Esophagus muscularis mucosa (tissue), 3 donors: ENCODE measurements around the gene MTNR1B.

Experiments used
- CTCF ChIP-seq, 3 experiments: fragments of 200-600 bp in 2 of 3; fragments of 450-650 bp in 1 of 3; sonication (generic) in 2 of 3; IDR thresholded peaks; one replicate each; pipeline ENCODE4 v1.5.1; 2017 to 2019; ENCODE audit warnings: antibody characterized with exemption in 3 of 3, mild to moderate bottlenecking in 2 of 3, moderate library complexity in 1 of 3
- EP300 ChIP-seq: sonication (generic); formaldehyde crosslinking; IDR thresholded peaks from one replicate; pipeline ENCODE4 v1.6.1; 2017; ENCODE audit warnings: antibody characterized with exemption

DNA sequence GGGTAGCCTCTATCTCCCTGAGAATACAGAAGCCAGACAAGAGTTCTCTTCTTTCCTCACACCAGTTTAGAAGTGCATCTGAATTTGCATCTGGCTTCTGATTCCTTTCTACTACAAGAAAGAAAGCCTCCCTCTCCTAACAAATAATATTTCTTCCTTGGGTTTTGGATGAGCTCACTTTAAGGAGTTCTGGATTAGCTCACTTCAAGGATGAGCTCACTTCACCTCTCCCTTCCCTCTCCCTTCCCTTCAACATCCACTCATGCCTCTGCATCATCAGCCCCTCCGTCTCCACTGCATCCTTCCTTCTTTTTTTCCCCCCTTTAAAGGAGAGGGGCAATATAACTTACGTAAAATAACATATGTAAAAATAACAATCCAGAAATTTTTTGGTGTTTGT is 1.6 kb upstream of the MTNR1B start:
- TF ChIP-seq CTCF (IDR thresholded peaks at IDR 0.05) (no peak), EP300 (no peak)
